GM23338 (cell line): ENCODE measurements around the gene RAMP1. TPM values are rescaled to one million over a fixed set of nuclear protein-coding genes. Genes with fewer than 3 reads are reported as not detected.

Experiments used
- ATAC-seq: fragments of 200-7000 bp; cut with Tn5 transposase; 3 replicates; pipeline ENCODE4 v1.9.1; 2020
- DNase-seq: peaks from one replicate; pipeline ENCODE4 v3.0.0-alpha.2; 2015; ENCODE audit warnings: low spot score
- H2AFZ ChIP-seq: fragments of 200-600 bp; sonication (generic); 2 replicates; pipeline ENCODE4 v1.8.0; 2016; ENCODE audit warnings: antibody characterized with exemption, mild to moderate bottlenecking, moderate library complexity
- H3F3A ChIP-seq: fragments of 200-600 bp; sonication (generic); replicated peaks from 2 replicates; pipeline ENCODE4 v1.8.0; 2017; ENCODE audit warnings: antibody characterized with exemption, mixed run types, low read depth
- H3K27ac ChIP-seq: fragments of 200-600 bp; sonication (generic); 2 replicates; pipeline ENCODE4 v1.6.1; 2016; ENCODE audit warnings: low read depth
- H3K27me3 ChIP-seq: fragments of 200-600 bp; sonication (generic); 2 replicates; pipeline ENCODE4 v1.8.0; 2016; ENCODE audit warnings: mild to moderate bottlenecking, mixed run types, moderate library complexity; ENCODE audit not compliant: insufficient read depth
- H3K36me3 ChIP-seq: fragments of 200-600 bp; sonication (generic); 2 replicates; pipeline ENCODE4 v1.8.0; 2016; ENCODE audit warnings: mild to moderate bottlenecking; ENCODE audit not compliant: insufficient read depth
- H3K4me1 ChIP-seq: fragments of 200-600 bp; sonication (generic); 2 replicates; pipeline ENCODE4 v1.8.0; 2016; ENCODE audit warnings: mild to moderate bottlenecking, moderate library complexity; ENCODE audit not compliant: insufficient read depth
- H3K4me2 ChIP-seq: fragments of 200-600 bp; sonication (generic); 2 replicates; pipeline ENCODE4 v1.7.1; 2017; ENCODE audit warnings: mixed run types
- H3K4me3 ChIP-seq: fragments of 200-600 bp; sonication (generic); 2 replicates; pipeline ENCODE4 v1.6.1; 2016; ENCODE audit warnings: mixed run types
- H3K79me2 ChIP-seq: fragments of 200-600 bp; sonication (generic); replicated peaks from 2 replicates; pipeline ENCODE4 v1.8.0; 2017; ENCODE audit warnings: mild to moderate bottlenecking; ENCODE audit not compliant: insufficient read depth
- H3K9me2 ChIP-seq: fragments of 200-600 bp; sonication (generic); 2 replicates; pipeline ENCODE4 v1.8.0; 2017; ENCODE audit not compliant: insufficient read depth
- H4K20me1 ChIP-seq: fragments of 200-600 bp; sonication (generic); replicated peaks from 2 replicates; pipeline ENCODE4 v1.8.0; 2017; ENCODE audit warnings: mild to moderate bottlenecking; ENCODE audit not compliant: insufficient read depth
- H3K27ac Mint-ChIP-seq: 2 replicates; pipeline ENCODE4 v1.8.0; 2020; ENCODE audit warnings: inconsistent platforms, mild to moderate bottlenecking, moderate library complexity, mixed read lengths
- H3K27me3 Mint-ChIP-seq: 3 replicates; pipeline ENCODE4 v1.8.0; 2022; ENCODE audit warnings: low read depth, mild to moderate bottlenecking, moderate library complexity, mixed read lengths, inconsistent platforms; ENCODE audit not compliant: insufficient read depth, poor library complexity
- H3K36me3 Mint-ChIP-seq: 3 replicates; pipeline ENCODE4 v1.8.0; 2021; ENCODE audit warnings: low read depth, mild to moderate bottlenecking, inconsistent platforms, moderate library complexity, mixed read lengths
- H3K4me1 Mint-ChIP-seq: 3 replicates; pipeline ENCODE4 v1.8.0; 2020; ENCODE audit warnings: mild to moderate bottlenecking, inconsistent platforms, mixed read lengths
- H3K4me3 Mint-ChIP-seq: 3 replicates; pipeline ENCODE4 v1.8.0; 2021; ENCODE audit warnings: moderate library complexity, mild to moderate bottlenecking, inconsistent platforms, mixed read lengths
- H3K9me3 Mint-ChIP-seq: 3 replicates; pipeline ENCODE4 v1.8.0; 2020; ENCODE audit warnings: moderate library complexity, mild to moderate bottlenecking, inconsistent platforms, mixed read lengths
- CREB1 ChIP-seq: fragments of 250-450 bp; sonication (Bioruptor Pico); IDR thresholded peaks from 2 replicates; pipeline ENCODE4 v1.5.0; 2020; ENCODE audit warnings: low read depth, mild to moderate bottlenecking, moderate library complexity
- ETS1 ChIP-seq: IDR thresholded peaks from 2 replicates; pipeline ENCODE4 v1.6.1; 2016; ENCODE audit warnings: antibody characterized with exemption
- EZH2phosphoT487 ChIP-seq: fragments of 200-600 bp; sonication (generic); IDR thresholded peaks from one replicate; pipeline ENCODE4 v1.8.1; 2018; ENCODE audit warnings: antibody characterized with exemption; ENCODE audit not compliant: unreplicated experiment
- JUNB ChIP-seq: IDR thresholded peaks from one replicate; pipeline ENCODE4 v1.6.1; 2016; ENCODE audit warnings: antibody characterized with exemption; ENCODE audit not compliant: unreplicated experiment
- POLR2AphosphoS5 ChIP-seq: IDR thresholded peaks from 2 replicates; pipeline ENCODE4 v1.6.1; 2016; ENCODE audit warnings: antibody characterized with exemption, low read depth
- REST ChIP-seq: IDR thresholded peaks from one replicate; pipeline ENCODE4 v1.6.1; 2018; ENCODE audit warnings: antibody characterized with exemption; ENCODE audit not compliant: unreplicated experiment
- STAT1 ChIP-seq: IDR thresholded peaks from one replicate; pipeline ENCODE4 v1.6.1; 2016; ENCODE audit warnings: antibody characterized with exemption; ENCODE audit not compliant: unreplicated experiment
- polyA plus RNA-seq: library from polyadenylated mRNA; unstranded; fragments of >200 nt; fragmentation: Nextera tagmentation; extraction: Ambion mirVana; gene quantifications from 2 replicates; pipeline ENCODE4 v1.2.1, GENCODE V29; 2016
- total RNA-seq: library from RNA; depleted of rRNA; stranded (reverse); fragments of >200 nt; shearing (Covaris generic); gene quantifications from 2 replicates; pipeline ENCODE4 v1.2.3, GENCODE V29; 2014

RAMP1 gene
- total and polyA plus RNA-seq, 2 experiments from 2014 or later = 1.7 to 3.3 TPM

GRCh38 chr2:237915576-237915975 lies 56.2 kb downstream of the RAMP1 start:
- Histone ChIP-seq H4K20me1 (no peaks in the 10 kb centered on the region), H3F3A (no peaks in the 10 kb centered on the region), H2AFZ (no peak overlapping the region), H3K27me3 (no peaks in the 10 kb centered on the region), H3K4me1 (no peaks in the 10 kb centered on the region), H3K4me2 (no peak overlapping the region), H3K9me2 (no peaks in the 10 kb centered on the region), H3K27ac (no peak overlapping the region), H3K4me3 (no peak overlapping the region), H3K36me3 (no peaks in the 10 kb centered on the region), H3K79me2 (no peaks in the 10 kb centered on the region)
- H3K27ac Mint-ChIP-seq = no peak overlapping the region
- peaks cover 4% of the 10 kb centered on the region; the same call in 2 of the 3 replicates for H3K9me3 Mint-ChIP-seq
- no peak overlapping the region for H3K4me3 Mint-ChIP-seq
- TF ChIP-seq STAT1 (no peak), JUNB (no peak), ETS1 (no peak), REST (no peak), POLR2AphosphoS5 (no peak)
- ATAC-seq = no peak
- peaks cover 15% of the 10 kb centered on the region for H3K27me3 Mint-ChIP-seq
- H3K36me3 Mint-ChIP-seq = no peaks in the 10 kb centered on the region; the same call in 2 of the 3 replicates
- no peaks in the 10 kb centered on the region for H3K4me1 Mint-ChIP-seq
- no peak for DNase-seq

- no peak for TF ChIP-seq STAT1
- no peak for TF ChIP-seq EZH2phosphoT487
- TF ChIP-seq CREB1 (CRISPR knock-in tag) = no peak
- no peak for TF ChIP-seq REST
- no peak for TF ChIP-seq JUNB
- no peak for TF ChIP-seq POLR2AphosphoS5
- no peak overlapping the region for H3K27ac Mint-ChIP-seq
- H3K36me3 Mint-ChIP-seq = no peaks in the 10 kb centered on the region
Observed at GRCh38 chr2:237916296-237916695, 56.9 kb downstream of the RAMP1 start.

More at GRCh38 chr2:237916296-237916695, 56.9 kb downstream of the RAMP1 start:
- no peaks in the 10 kb centered on the region for H3K4me1 Mint-ChIP-seq
- Histone ChIP-seq H3K4me2 (no peak overlapping the region), H3K9me2 (no peaks in the 10 kb centered on the region), H3K4me1 (no peaks in the 10 kb centered on the region), H3F3A (no peaks in the 10 kb centered on the region), H2AFZ (no peak overlapping the region), H3K36me3 (no peaks in the 10 kb centered on the region), H3K27me3 (no peaks in the 10 kb centered on the region), H3K27ac (no peak overlapping the region), H3K4me3 (no peak overlapping the region), H4K20me1 (no peaks in the 10 kb centered on the region), H3K79me2 (no peaks in the 10 kb centered on the region)
- DNase-seq = no peak
- H3K4me3 Mint-ChIP-seq = no peak overlapping the region
- peaks cover 15% of the 10 kb centered on the region for H3K27me3 Mint-ChIP-seq
- ATAC-seq = no peak
- no peaks in the 10 kb centered on the region for H3K9me3 Mint-ChIP-seq
